H1 (cell line): ENCODE data around the gene AVPI1. TPM values are rescaled to one million over a fixed set of nuclear protein-coding genes. Genes with fewer than 3 reads are reported as not detected.

ENCODE experiments used
- BCL11A ChIP-seq, 2 experiments: IDR thresholded peaks; one replicate each; pipeline ENCODE4 v1.6.1; 2011; ENCODE audit warnings: low read depth in 2 of 2, low read length in 2 of 2, mild to moderate bottlenecking in 2 of 2
- CTBP2 ChIP-seq: IDR thresholded peaks from 2 replicates; pipeline ENCODE4 v1.7.0; 2011; ENCODE audit warnings: borderline replicate concordance, mild to moderate bottlenecking, moderate library complexity, mixed read lengths, low read length; ENCODE audit not compliant: insufficient read depth, insufficient read length
- EGR1 ChIP-seq: IDR thresholded peaks from 2 replicates; pipeline ENCODE4 v1.6.1; 2011; ENCODE audit warnings: low read depth, low read length, borderline replicate concordance
- JUND ChIP-seq: IDR thresholded peaks from 2 replicates; pipeline ENCODE4 v1.6.1; 2011; ENCODE audit warnings: mild to moderate bottlenecking, improper control_type of control experiment, low read length
- RFX5 ChIP-seq: IDR thresholded peaks from 2 replicates; pipeline ENCODE4 v1.6.1; 2011; ENCODE audit warnings: low read depth, low read length, improper control_type of control experiment, borderline replicate concordance
- SP4 ChIP-seq: IDR thresholded peaks from 2 replicates; pipeline ENCODE4 v1.6.1; 2012; ENCODE audit warnings: low read length, inconsistent platforms
- polyA plus RNA-seq, 7 experiments: library from polyadenylated mRNA; depleted of rRNA in 3 of 7; stranded (reverse) in 5 of 7; unstranded in 2 of 7; fragments of >200 nt in 5 of 7; fragments of 200-250 nt in 2 of 7; gene quantifications; 1 replicate in 5 of 7; 2 replicates in 1 of 7; 4 replicates in 1 of 7; pipeline versions ENCODE4 v1.2.1 to v1.2.3, GENCODE V29; 2011 to 2013; ENCODE audit warnings: missing spikeins in 2 of 7, mixed read lengths in 2 of 7
- total RNA-seq: library from RNA; stranded (reverse); fragmentation: NEBNext Ultra II Directional; extraction: Animal tissue kit (Norgen Biotek cat#: 25700); gene quantifications from 2 replicates; pipeline ENCODE4 v1.2.1, GENCODE V29; 2021

AVPI1 gene
- total and polyA plus RNA-seq, 2 of the 8 experiments (the other 6 are each of a cell fraction or from before 2014, with no cell fraction given), result 9.0 to 13.5 TPM

DNA sequence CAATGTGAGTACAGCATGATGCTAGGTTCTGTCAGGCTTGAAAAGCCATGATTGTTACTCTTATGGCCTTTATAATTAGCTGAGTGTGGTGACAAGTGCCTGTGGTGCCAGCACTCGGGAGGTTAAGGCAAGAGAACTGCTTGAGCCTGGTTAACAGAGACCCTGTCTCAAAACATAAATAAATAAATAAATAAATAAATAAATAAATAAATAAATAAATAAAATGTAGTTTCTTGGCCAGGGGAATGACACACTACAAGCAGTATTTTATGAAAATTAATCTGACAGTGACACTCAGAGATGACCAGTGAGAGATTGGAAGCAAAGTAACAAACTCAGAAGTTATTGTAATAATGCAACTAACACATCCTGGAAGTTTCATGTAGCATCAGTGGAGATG is 51.5 kb downstream of the AVPI1 start (continued):
- TF ChIP-seq SP4 (no peak), CTBP2 (no peak), BCL11A (IDR thresholded peaks at IDR 0.05; ENCODE audit: low read depth in 2 of 2, low read length in 2 of 2) (no peak), RFX5 (no peak), JUND (no peak), EGR1 (no peak)
